AG04450 (cell line): ENCODE measurements around the gene NXPE4. TPM values are rescaled to one million over a fixed set of nuclear protein-coding genes. Genes with fewer than 3 reads are reported as not detected.

Experiments used
- CTCF ChIA-PET: fragments of 300-600, 350-600 bp; formaldehyde crosslinking; extraction: SDS; loops from one replicate; lab custom pipeline; 2022; ENCODE audit warnings: antibody characterized with exemption, inconsistent platforms; lab: Charles Lee
- POLR2A ChIA-PET: fragments of 350-600 bp; formaldehyde crosslinking; extraction: SDS; loops from one replicate; lab custom pipeline; 2021; ENCODE audit warnings: antibody characterized with exemption, inconsistent platforms; lab: Yijun Ruan, JAX
- DNase-seq: peaks from one replicate; pipeline ENCODE4 v3.0.0-alpha.2; 2011; ENCODE audit warnings: low read depth, low spot score
- H3K27ac ChIP-seq: one replicate; pipeline ENCODE4 v1.5.1; 2012; ENCODE audit warnings: low read depth, low read length, control low read depth
- H3K27me3 ChIP-seq: one replicate; pipeline ENCODE4 v1.6.0; 2012; ENCODE audit warnings: low read length; ENCODE audit not compliant: control insufficient read depth, insufficient read depth
- H3K4me3 ChIP-seq: 2 replicates; pipeline ENCODE4 v1.5.1; 2011; ENCODE audit warnings: mild to moderate bottlenecking, low read depth, low read length, control low read depth
- H3K9me3 ChIP-seq: 2 replicates; pipeline ENCODE4 v1.5.1; 2012; ENCODE audit warnings: low read length; ENCODE audit not compliant: control insufficient read depth, insufficient read depth
- polyA plus RNA-seq: library from polyadenylated mRNA; depleted of rRNA; stranded (reverse); fragments of >200 nt; gene quantifications from 2 replicates; pipeline ENCODE4 v1.2.3, GENCODE V29; 2011
- TF ChIP-seq, protein P1 (sequence below): IDR thresholded peaks from 2 replicates; pipeline ENCODE4 v1.5.1; 2011; ENCODE audit warnings: low read depth, low read length, control low read depth, inconsistent platforms

Gene NXPE4
- polyA plus RNA-seq, 1 experiment, result not detected

DNA sequence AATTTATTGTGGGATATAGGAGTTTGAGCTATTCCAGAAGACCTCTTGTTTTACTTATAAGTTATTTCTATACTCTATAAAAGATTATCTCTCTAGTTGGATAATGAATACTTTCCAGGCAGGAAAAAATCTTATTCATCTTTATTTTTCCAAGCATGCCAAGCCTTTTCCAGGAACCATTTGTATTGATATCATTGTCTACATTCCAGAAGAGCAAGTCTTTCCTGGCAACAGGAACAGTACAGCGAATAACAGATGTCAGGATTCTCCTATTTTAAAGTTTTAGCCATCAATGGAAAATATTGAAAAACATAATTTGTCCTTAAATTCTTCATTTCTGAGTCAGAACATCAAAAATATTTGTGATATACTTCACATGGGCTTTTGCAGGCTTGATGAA is 30.8 kb downstream of the NXPE4 start:
- ChIA-PET POLR2A (no interaction called here), CTCF (no interaction called here)
- DNase-seq, result no peak
- TF ChIP-seq, protein P1, sequence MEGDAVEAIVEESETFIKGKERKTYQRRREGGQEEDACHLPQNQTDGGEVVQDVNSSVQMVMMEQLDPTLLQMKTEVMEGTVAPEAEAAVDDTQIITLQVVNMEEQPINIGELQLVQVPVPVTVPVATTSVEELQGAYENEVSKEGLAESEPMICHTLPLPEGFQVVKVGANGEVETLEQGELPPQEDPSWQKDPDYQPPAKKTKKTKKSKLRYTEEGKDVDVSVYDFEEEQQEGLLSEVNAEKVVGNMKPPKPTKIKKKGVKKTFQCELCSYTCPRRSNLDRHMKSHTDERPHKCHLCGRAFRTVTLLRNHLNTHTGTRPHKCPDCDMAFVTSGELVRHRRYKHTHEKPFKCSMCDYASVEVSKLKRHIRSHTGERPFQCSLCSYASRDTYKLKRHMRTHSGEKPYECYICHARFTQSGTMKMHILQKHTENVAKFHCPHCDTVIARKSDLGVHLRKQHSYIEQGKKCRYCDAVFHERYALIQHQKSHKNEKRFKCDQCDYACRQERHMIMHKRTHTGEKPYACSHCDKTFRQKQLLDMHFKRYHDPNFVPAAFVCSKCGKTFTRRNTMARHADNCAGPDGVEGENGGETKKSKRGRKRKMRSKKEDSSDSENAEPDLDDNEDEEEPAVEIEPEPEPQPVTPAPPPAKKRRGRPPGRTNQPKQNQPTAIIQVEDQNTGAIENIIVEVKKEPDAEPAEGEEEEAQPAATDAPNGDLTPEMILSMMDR, result no peak
- no peaks in the 10 kb centered on the region for H3K9me3 ChIP-seq
- H3K27ac ChIP-seq, result no peak overlapping the region
- H3K4me3 ChIP-seq, result no peak overlapping the region
- no peaks in the 10 kb centered on the region for H3K27me3 ChIP-seq

DNA sequence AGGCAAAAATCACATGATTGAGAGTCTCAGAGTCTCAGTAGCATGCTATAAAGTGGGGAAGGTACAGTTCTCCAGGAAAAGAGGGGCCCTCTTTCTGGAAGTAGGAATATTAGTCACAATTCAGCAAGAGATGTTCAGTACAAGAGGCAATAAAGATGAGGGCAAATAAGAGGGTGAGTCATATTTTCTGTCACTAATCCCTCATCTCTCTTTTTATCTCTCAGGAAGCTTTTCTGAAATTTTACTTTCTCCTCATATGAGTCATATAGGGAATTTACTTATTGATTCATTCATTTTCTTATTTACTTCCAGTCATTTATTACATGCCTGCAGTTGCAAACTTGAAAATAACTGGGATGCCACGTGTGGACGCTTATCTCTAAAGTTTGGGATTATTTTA is 32.5 kb downstream of the NXPE4 start:
- Histone ChIP-seq H3K4me3 (no peak overlapping the region), H3K27ac (no peak overlapping the region)
- POLR2A ChIA-PET, result no interaction called here

DNA sequence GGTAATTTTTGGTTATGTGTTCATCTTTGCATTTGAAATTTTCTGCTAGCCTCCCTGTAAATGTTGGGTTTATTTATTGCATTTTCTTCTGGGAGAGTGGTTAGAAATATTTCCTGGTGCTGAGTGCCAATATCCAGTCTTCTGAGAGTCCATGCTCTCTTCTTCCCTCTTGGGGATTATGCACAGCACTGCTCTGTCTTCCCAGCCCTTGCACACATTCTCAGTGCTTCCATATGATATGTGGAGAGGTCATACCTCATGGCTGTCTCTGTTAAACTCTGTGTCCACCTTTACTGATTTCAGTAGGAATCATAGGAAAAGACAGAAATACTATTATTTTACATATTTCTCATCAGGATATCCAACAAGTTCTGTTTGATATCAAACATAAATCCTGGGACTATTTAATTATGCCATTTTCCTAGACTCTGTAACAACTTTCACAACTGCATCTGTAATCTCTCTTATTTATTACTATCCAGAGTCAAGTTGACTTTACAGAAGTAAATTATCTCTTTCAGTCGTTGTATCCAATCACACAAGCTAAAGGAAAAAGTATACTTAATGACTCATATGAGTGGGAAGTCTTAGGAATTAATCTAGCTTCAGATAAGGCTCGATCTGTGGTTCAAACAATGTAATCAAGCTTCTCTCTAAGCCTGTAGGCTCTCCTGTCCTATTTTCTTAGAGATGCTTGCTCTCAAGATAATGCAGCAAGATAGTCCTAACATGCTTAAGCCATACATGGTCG is 33.2 kb downstream of the NXPE4 start:
- no peak overlapping the region for H3K27ac ChIP-seq
- DNase-seq, result no peak
- TF ChIP-seq, protein P1, result no peak
- POLR2A ChIA-PET, result no interaction called here
- CTCF ChIA-PET, result no interaction called here
- H3K27me3 ChIP-seq, result no peaks in the 10 kb centered on the region
- no peak overlapping the region for H3K4me3 ChIP-seq
- no peaks in the 10 kb centered on the region for H3K9me3 ChIP-seq

More for the DNA sequence above, 32.5 kb downstream of the NXPE4 start:
- H3K9me3 ChIP-seq, result no peaks in the 10 kb centered on the region
- CTCF ChIA-PET, result no interaction called here
- H3K27me3 ChIP-seq, result no peaks in the 10 kb centered on the region
- no peak for DNase-seq
- TF ChIP-seq, protein P1, result no peak

DNA sequence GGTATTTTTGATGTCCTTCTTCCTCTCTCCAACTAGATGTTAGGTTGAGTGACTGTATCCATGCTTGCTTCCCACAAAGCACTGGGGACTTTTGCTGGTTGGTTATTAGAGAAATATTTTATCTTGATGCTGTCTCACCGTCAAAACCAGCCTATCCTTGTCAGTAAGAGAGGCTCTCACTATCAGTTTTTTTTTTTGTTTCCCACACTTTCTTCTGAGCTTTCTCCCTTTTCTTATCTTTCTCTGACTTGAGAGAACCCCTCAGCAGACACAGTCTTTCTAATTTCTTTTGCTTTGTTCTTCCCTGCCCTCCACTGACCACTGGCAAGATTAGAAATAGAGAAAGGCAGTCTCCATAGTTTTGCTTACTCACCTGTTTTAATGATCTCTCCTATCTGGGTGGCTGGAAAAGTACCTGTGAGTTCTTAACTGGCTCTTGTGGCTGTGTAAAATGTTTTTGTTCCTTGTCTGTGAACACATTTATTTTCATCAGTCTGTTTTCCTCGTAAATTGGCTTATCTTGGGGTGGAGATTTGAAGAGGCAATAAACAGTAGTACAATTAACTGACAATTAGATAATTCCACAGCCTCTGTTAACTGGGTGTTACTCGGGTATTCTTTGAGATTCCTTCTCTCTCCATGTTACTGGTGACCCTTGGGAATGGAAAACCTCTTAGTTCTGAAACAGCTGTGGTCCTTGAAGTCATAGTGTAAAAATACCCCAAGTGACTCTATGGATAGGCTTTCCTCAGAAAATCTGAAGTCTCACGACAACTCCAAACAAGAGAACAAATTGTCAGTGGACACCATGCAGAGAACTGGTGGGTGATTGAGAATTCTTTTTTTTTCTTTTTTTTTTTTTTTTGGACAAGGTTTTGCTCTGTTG is 35.9 kb downstream of the NXPE4 start, which contains the start of gene NXPE1:
NXPE1 (minus strand) TSS at position 457 of the 886 bp plus-strand sequence. CDS start 8,680 bp downstream, outside the sequence.
- H3K27ac ChIP-seq, result no peak within 1 kb of the TSS
- H3K9me3 ChIP-seq, result no peaks in the 10 kb centered on the region
- no peaks in the 10 kb centered on the region for H3K27me3 ChIP-seq
- H3K4me3 ChIP-seq, result no peak within 1 kb of the TSS
- ChIA-PET POLR2A (no interaction called here), CTCF (no interaction called here)
- DNase-seq, result no peak
- TF ChIP-seq, protein P1, result no peak

DNA sequence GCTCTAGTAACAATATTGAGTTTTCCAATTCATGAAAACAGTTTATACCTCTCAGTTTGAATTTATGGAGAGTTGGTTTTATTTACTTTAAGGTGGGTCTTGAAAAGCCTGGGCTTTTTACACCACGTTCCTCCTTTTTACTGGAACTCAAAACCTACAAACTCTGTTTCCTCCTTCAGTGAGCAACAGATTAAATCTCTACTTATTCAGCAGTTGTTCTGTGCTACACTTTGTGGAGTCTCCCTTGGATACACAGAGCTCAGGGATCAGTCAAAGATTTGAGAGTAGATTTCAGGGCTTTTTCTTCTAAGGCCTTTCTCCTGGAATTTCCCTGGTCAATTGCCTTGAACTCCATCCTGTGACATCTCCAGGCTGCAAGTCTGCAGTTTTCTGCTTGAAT is 39.5 kb downstream of the NXPE4 start:
- H3K27me3 ChIP-seq, result no peaks in the 10 kb centered on the region
- no peak overlapping the region for H3K27ac ChIP-seq
- CTCF ChIA-PET, result no interaction called here
- no peaks in the 10 kb centered on the region for H3K9me3 ChIP-seq
- POLR2A ChIA-PET, result no interaction called here
- no peak overlapping the region for H3K4me3 ChIP-seq
- TF ChIP-seq, protein P1, result no peak
- no peak for DNase-seq
